ENCODE results near the gene HSPB1. TPM values are rescaled to one million over a fixed set of nuclear protein-coding genes. Genes with fewer than 3 reads are reported as not detected.

The HSPB1 gene
- total and polyA plus RNA-seq, 11 donors, result 822 to 5,278 (median 2,076) TPM

- Histone ChIP-seq H3K27me3 (no peaks in the 10 kb centered on the region), H3K4me1 (peaks cover 6 to 56% (median 37%) of the 10 kb centered on the region in 12 donors), H3K36me3 (no peaks in the 10 kb centered on the region), H3K27ac (peak overlapping the region; percentile 89 to 100 (median 94)), H3K4me3 (peak overlapping the region in 11 of 12 donors; percentile 19 to 54 (median 37)), H3K9me3 (no peaks in the 10 kb centered on the region)
- ATAC-seq, result peak; percentile 81 to 92 (median 88)
- TF ChIP-seq POLR2A (IDR thresholded peaks at IDR 0.05) (peak in 1 of 2 donors; percentile 61), CTCF (IDR thresholded peaks at IDR 0.05) (no peak)
- intact Hi-C loops (cut with DNase I), result loop anchor here in 3 of 10 donors (1.0 to 5.0 kb wide), 3 partner anchors 8 to 117 kb away; partner anchors contain the start of genes HSPB1 (in 1 of the 3) and YWHAG (in 1 of the 3)
- DNase-seq, result peak; percentile 95 to 99 (median 97)
- 8 to 26% (median 16%) methylated on average over 16 to 20 of the region's 20 CpGs for WGBS, 4 donors
Observed at GRCh38 chr7:76294344-76295024, 8.0 kb upstream of the HSPB1 start.

GRCh38 chr7:76296743-76297740 lies 5.4 kb upstream of the HSPB1 start:
- Histone ChIP-seq H3K4me3 (no peak overlapping the region), H3K4me1 (peaks cover 6 to 45% (median 33%) of the 10 kb centered on the region in 12 donors), H3K27me3 (no peaks in the 10 kb centered on the region), H3K9me3 (no peaks in the 10 kb centered on the region), H3K27ac (peak overlapping the region; percentile 16 to 98 (median 60)), H3K36me3 (no peaks in the 10 kb centered on the region)
- peak in 1 of 5 donors; percentile 53 for DNase-seq
- intact Hi-C loops (cut with DNase I), result no loop called here
- peak in 2 of 4 donors; percentile 9 to 14 for ATAC-seq
- no peak for TF ChIP-seq CTCF (IDR thresholded peaks at IDR 0.05)
- no peak for TF ChIP-seq POLR2A (IDR thresholded peaks at IDR 0.05)
- 75 to 85% (median 80%) methylated on average over 21 to 22 of the region's 22 CpGs for WGBS, 4 donors

GRCh38 chr7:76300166-76300731 lies 2.2 kb upstream of the HSPB1 start:
- Histone ChIP-seq H3K9me3 (no peaks in the 10 kb centered on the region), H3K36me3 (peaks cover 0 to 14% (median 8%) of the 10 kb centered on the region in 9 donors), H3K4me3 (no peak overlapping the region), H3K4me1 (peaks cover 3 to 29% (median 23%) of the 10 kb centered on the region in 12 donors), H3K27me3 (no peaks in the 10 kb centered on the region), H3K27ac (peak overlapping the region in 2 of 12 donors; percentile 6 to 100)
- WGBS, 4 donors, result 77 to 87% (median 82%) methylated on average over 7 of the region's 7 CpGs
- intact Hi-C loops (cut with DNase I), result no loop called here
- DNase-seq, result no peak
- ATAC-seq, result no peak
- TF ChIP-seq POLR2A (IDR thresholded peaks at IDR 0.05), result no peak
- no peak for TF ChIP-seq CTCF (IDR thresholded peaks at IDR 0.05)
